Spleen (tissue), 11 donors: ENCODE measurements around the gene NEAT1. TPM values are rescaled to one million over a fixed set of nuclear protein-coding genes. Genes with fewer than 3 reads are reported as not detected.

Source experiments
- DNase-seq: peaks from one replicate; pipeline ENCODE4 v3.0.0-alpha.2; 2020
- H3K27ac ChIP-seq, 8 donors: fragments of 200-600 bp; sonication (generic) in 7 of 8; 1 replicate in 4 of 8; 2 replicates in 4 of 8; pipeline versions ENCODE4 v1.5.0 to v1.8.0; 2016 to 2021; ENCODE audit warnings: inconsistent platforms in 4 of 8, mild to moderate bottlenecking in 4 of 8, moderate library complexity in 1 of 8
- H3K27me3 ChIP-seq, 7 donors: fragments of 200-600 bp; sonication (generic) in 6 of 7; replicated peaks in 1 of 7; 1 replicate in 4 of 7; 2 replicates in 3 of 7; pipeline versions ENCODE4 v1.5.0 to v1.8.0; 2016 to 2021; ENCODE audit warnings: inconsistent platforms in 3 of 7, mild to moderate bottlenecking in 1 of 7
- H3K36me3 ChIP-seq, 6 donors: fragments of 200-600 bp; sonication (generic) in 5 of 6; 1 replicate in 4 of 6; 2 replicates in 2 of 6; pipeline versions ENCODE4 v1.5.0 to v1.8.0; 2016 to 2021; ENCODE audit warnings: inconsistent platforms in 2 of 6
- H3K4me1 ChIP-seq, 6 donors: fragments of 200-600 bp; sonication (generic) in 5 of 6; 1 replicate in 3 of 6; 2 replicates in 3 of 6; pipeline versions ENCODE4 v1.5.0 to v1.8.0; 2016 to 2021; ENCODE audit warnings: inconsistent platforms in 3 of 6
- H3K4me3 ChIP-seq, 8 donors: fragments of 200-600 bp; sonication (generic) in 7 of 8; 1 replicate in 4 of 8; 2 replicates in 4 of 8; pipeline versions ENCODE4 v1.5.0 to v1.8.0; 2016 to 2021; ENCODE audit warnings: inconsistent platforms in 4 of 8, mild to moderate bottlenecking in 4 of 8, moderate library complexity in 2 of 8
- H3K9me3 ChIP-seq, 8 donors: fragments of 200-600 bp; sonication (generic) in 7 of 8; 1 replicate in 4 of 8; 2 replicates in 4 of 8; pipeline versions ENCODE4 v1.5.0 to v1.8.0; 2016 to 2021; ENCODE audit warnings: inconsistent platforms in 4 of 8
- CTCF ChIP-seq, 11 experiments: fragments of 200-600 bp in 7 of 11; fragments of 450-650 bp in 4 of 11; sonication (generic) in 4 of 11; IDR thresholded peaks in 8 of 11; conservative IDR thresholded peaks in 3 of 11; 1 replicate in 7 of 11; 2 replicates in 4 of 11; pipeline versions ENCODE4 v1.4.0 to v1.8.0; 2016 to 2021; ENCODE audit warnings: antibody characterized with exemption in 11 of 11, inconsistent platforms in 4 of 11, mild to moderate bottlenecking in 1 of 11
- POLR2A ChIP-seq, 3 donors: fragments of 450-650 bp; IDR thresholded peaks; one replicate each; pipeline ENCODE4 v1.5.1; 2017; ENCODE audit warnings: antibody characterized with exemption in 3 of 3, mild to moderate bottlenecking in 1 of 3
- POLR2AphosphoS5 ChIP-seq, 3 donors: sonication (generic); formaldehyde crosslinking; IDR thresholded peaks; one replicate each; pipeline ENCODE4 v1.5.1; 2017; ENCODE audit warnings: antibody characterized with exemption in 3 of 3
- WGBS, 5 donors: extraction: QIAGEN DNeasy Blood & Tissue Kit in 3 of 5; methylation state at CpG; one replicate each; pipeline versions ENCODE4 v1.1.5 to v1.1.7; 2013 to 2018; 5-methylcytosine and 5-hydroxymethylcytosine counted together
- intact Hi-C: fragments of 100-400 bp; cut with DNase I; formaldehyde crosslinking; loops from one replicate; pipeline ENCODE4 v1.15.0; 2023; ENCODE audit warnings: low total_unique reads
- polyA plus RNA-seq, 3 donors: library from polyadenylated mRNA; stranded (reverse); fragments of 200-250 nt; gene quantifications; one replicate each; pipeline ENCODE4 v1.2.1, GENCODE V29; 2013
- total RNA-seq, 7 donors: library from RNA; depleted of rRNA in 3 of 7; stranded (reverse); fragments of >200 nt in 3 of 7; fragmentation: NEBNext Ultra II Directional in 4 of 7; extraction: Animal tissue kit (Norgen Biotek cat#: 25700) in 4 of 7; gene quantifications; one replicate each; pipeline versions ENCODE4 v1.1.0 to v1.2.1, GENCODE V29; 2016 to 2021
- donor health status: healthy with polysubstance abuse.
- donor health status: DM: no; HTN: no; CAD: no; lungs with moderate emphysema.
- donor health status: DM: no; HTN: no; CAD: no.
- donor health status: Bipolar disorder and iron deficiency.
- donor health status: healthy.
- donor health status: DM: no; HTN: no; CAD: no.
- donor health status: DM: yes; HTN: yes; CAD: no.

NEAT1 gene
- total and polyA plus RNA-seq, 10 donors = 266 to 1,804 (median 874) TPM

- peak overlapping the region in 2 of 8 donors; percentile 87 to 96 for H3K4me3 ChIP-seq
- DNase-seq = no peak
- peak overlapping the region in 7 of 8 donors; percentile 97 to 100 (median 99) for H3K27ac ChIP-seq
- intact Hi-C loops = loop anchor here (5.0 kb wide), 1 partner anchor 75 kb away; no protein-coding TSS in a partner anchor
- no peaks in the 10 kb centered on the region for H3K9me3 ChIP-seq
- H3K27me3 ChIP-seq = no peaks in the 10 kb centered on the region
- H3K36me3 ChIP-seq = peaks cover 0 to 82% (median 31%) of the 10 kb centered on the region in 6 donors
- TF ChIP-seq POLR2AphosphoS5 (IDR thresholded peaks at IDR 0.05) = no peak
- no peak for TF ChIP-seq CTCF (IDR thresholded peaks at IDR 0.05 in 8 of 11, conservative IDR thresholded peaks at IDR 0.05 in 3 of 11)
- no peak for TF ChIP-seq POLR2A (IDR thresholded peaks at IDR 0.05)
- H3K4me1 ChIP-seq = peaks cover 57 to 100% (median 98%) of the 10 kb centered on the region in 6 donors
- WGBS, 5 donors = 63 to 84% (median 81%) methylated on average over 2 of the region's 2 CpGs
Observed at GRCh38 chr11:65432100-65432650, 9.6 kb downstream of the NEAT1 start.

GRCh38 chr11:65432686-65433582 is 10.3 kb downstream of the NEAT1 start:
- Histone ChIP-seq H3K9me3 (no peaks in the 10 kb centered on the region), H3K4me1 (peaks cover 49 to 100% (median 97%) of the 10 kb centered on the region in 6 donors), H3K36me3 (peaks cover 0 to 82% (median 37%) of the 10 kb centered on the region in 6 donors), H3K27ac (peak overlapping the region in 7 of 8 donors; percentile 14 to 100 (median 98)), H3K27me3 (no peaks in the 10 kb centered on the region), H3K4me3 (peak overlapping the region in 1 of 8 donors; percentile 0)
- WGBS, 5 donors = 94 to 100% (median 96%) methylated on average over 1 of the region's 1 CpG
- TF ChIP-seq CTCF (IDR thresholded peaks at IDR 0.05 in 8 of 11, conservative IDR thresholded peaks at IDR 0.05 in 3 of 11) = peak in 8 of 11 experiments; percentile 12 to 62 (median 44)
- peak in 2 of 3 donors; percentile 8 to 61 for TF ChIP-seq POLR2A (IDR thresholded peaks at IDR 0.05)
- TF ChIP-seq POLR2AphosphoS5 (IDR thresholded peaks at IDR 0.05) = peak in 1 of 3 donors; percentile 38
- no peak for DNase-seq
- intact Hi-C loops = loop anchor here (5.0 kb wide), 1 partner anchor 74 kb away; no protein-coding TSS in a partner anchor

GRCh38 chr11:65433657-65434056 is 11.1 kb downstream of the NEAT1 start:
- peak overlapping the region in 1 of 8 donors; percentile 39 for H3K4me3 ChIP-seq
- H3K27ac ChIP-seq = peak overlapping the region in 4 of 8 donors; percentile 97 to 100 (median 98)
- no peaks in the 10 kb centered on the region for H3K27me3 ChIP-seq
- no peak for TF ChIP-seq CTCF (IDR thresholded peaks at IDR 0.05 in 8 of 11, conservative IDR thresholded peaks at IDR 0.05 in 3 of 11)
- no peak for TF ChIP-seq POLR2A (IDR thresholded peaks at IDR 0.05)
- TF ChIP-seq POLR2AphosphoS5 (IDR thresholded peaks at IDR 0.05) = no peak
- H3K9me3 ChIP-seq = no peaks in the 10 kb centered on the region
- 90 to 98% (median 95%) methylated on average over 2 of the region's 2 CpGs for WGBS, 5 donors
- H3K4me1 ChIP-seq = peaks cover 43 to 100% (median 96%) of the 10 kb centered on the region in 6 donors
- peaks cover 0 to 85% (median 43%) of the 10 kb centered on the region in 6 donors for H3K36me3 ChIP-seq
- no peak for DNase-seq
- intact Hi-C loops = loop anchor here (5.0 kb wide), 1 partner anchor 74 kb away; no protein-coding TSS in a partner anchor
